Lung microvascular endothelial cell (primary cell): ENCODE results near the gene CLBA1. TPM values are rescaled to one million over a fixed set of nuclear protein-coding genes. Genes with fewer than 3 reads are reported as not detected.
A peak's percentile ranks its signal among the peaks of the same experiment; 100 is the strongest.

Source experiments
- DNase-seq, 2 donors: peaks; one replicate each; pipeline versions ENCODE4 v3.0.0 to v3.0.0-alpha.2; 2010; ENCODE audit warnings: low read depth in 2 of 2
- total RNA-seq: library from RNA; depleted of rRNA; stranded (reverse); fragments of >200 nt; gene quantifications from 2 replicates; pipeline ENCODE4 v1.2.1, GENCODE V29; 2014

Gene CLBA1
- total RNA-seq, 1 donor from 2014 or later, result 3.2 TPM

GRCh38 chr14:104968541-104969401, 16.8 kb upstream of the CLBA1 start:
- DNase-seq, result peak; percentile 71 to 76

GRCh38 chr14:104969741-104970230, 15.8 kb upstream of the CLBA1 start:
- DNase-seq, result no peak

- peak; percentile 69 to 92 for DNase-seq
Measured at GRCh38 chr14:104970231-104971068, 15.1 kb upstream of the CLBA1 start.

GRCh38 chr14:104971447-104972240, 13.9 kb upstream of the CLBA1 start:
- no peak for DNase-seq

- DNase-seq, result peak; percentile 45 to 60
Measured at GRCh38 chr14:104972301-104973134, 13.1 kb upstream of the CLBA1 start.

GRCh38 chr14:104973135-104973384, 12.5 kb upstream of the CLBA1 start:
- peak; percentile 26 to 95 for DNase-seq

GRCh38 chr14:104973385-104974145, 12.0 kb upstream of the CLBA1 start:
- DNase-seq, result peak; percentile 38 to 42

- DNase-seq, result no peak
Measured at GRCh38 chr14:104974146-104974541, 11.4 kb upstream of the CLBA1 start.

GRCh38 chr14:104974665-104975390, 10.8 kb upstream of the CLBA1 start:
- no peak for DNase-seq

- no peak for DNase-seq
Measured at GRCh38 chr14:104975481-104976197, 9.9 kb upstream of the CLBA1 start.

GRCh38 chr14:104976198-104977007, 9.2 kb upstream of the CLBA1 start:
- peak; percentile 84 to 90 for DNase-seq

GRCh38 chr14:104977008-104977680, 8.4 kb upstream of the CLBA1 start:
- DNase-seq, result no peak

GRCh38 chr14:104977681-104978653, 7.6 kb upstream of the CLBA1 start, which contains the start of gene AHNAK2:
Gene AHNAK2, minus strand, starts transcription at chr14:104978374. Its CDS starts 137 bp downstream, at chr14:104978237.
- DNase-seq, result peak; percentile 79 to 81

- DNase-seq, result no peak
Measured at GRCh38 chr14:104978746-104979691, 6.6 kb upstream of the CLBA1 start.
